ENCODE data around the gene PTPRE.

PTPRE gene

GRCh38 chr10:127918572-127918971 is 11.7 kb downstream of the PTPRE start:
- Histone ChIP-seq H3K36me3 (ENCODE audit: insufficient read depth, low read length) (no peaks in the 10 kb centered on the region), H3K27me3 (ENCODE audit: insufficient read depth, low read length) (no peaks in the 10 kb centered on the region), H3K4me1 (ENCODE audit: insufficient read depth, low read length) (no peaks in the 10 kb centered on the region), H3K4me3 (ENCODE audit: low read length) (no peak overlapping the region), H2AFZ (ENCODE audit: low read depth, low read length) (no peak overlapping the region), H3K9me3 (ENCODE audit: low read length) (no peaks in the 10 kb centered on the region)

- Histone ChIP-seq H2AFZ (ENCODE audit: low read depth, low read length) (no peak overlapping the region), H3K9me3 (ENCODE audit: low read length) (no peaks in the 10 kb centered on the region), H3K27me3 (ENCODE audit: insufficient read depth, low read length) (no peaks in the 10 kb centered on the region), H3K36me3 (ENCODE audit: insufficient read depth, low read length) (no peaks in the 10 kb centered on the region), H3K4me3 (ENCODE audit: low read length) (no peak overlapping the region), H3K4me1 (ENCODE audit: insufficient read depth, low read length) (no peaks in the 10 kb centered on the region)
Observed at GRCh38 chr10:127919418-127920271, 12.7 kb downstream of the PTPRE start.

- no peak overlapping the region for H2AFZ ChIP-seq (ENCODE audit: low read depth, low read length)
- no peaks in the 10 kb centered on the region for H3K4me1 ChIP-seq (ENCODE audit: insufficient read depth, low read length)
- no peaks in the 10 kb centered on the region for H3K36me3 ChIP-seq (ENCODE audit: insufficient read depth, low read length)
- no peaks in the 10 kb centered on the region for H3K9me3 ChIP-seq (ENCODE audit: low read length)
- no peaks in the 10 kb centered on the region for H3K27me3 ChIP-seq (ENCODE audit: insufficient read depth, low read length)
- no peak overlapping the region for H3K4me3 ChIP-seq (ENCODE audit: low read length)
Observed at GRCh38 chr10:127920306-127921074, 13.6 kb downstream of the PTPRE start.

GRCh38 chr10:127921075-127921752 is 14.3 kb downstream of the PTPRE start:
- no peaks in the 10 kb centered on the region for H3K4me1 ChIP-seq (ENCODE audit: insufficient read depth, low read length)
- H3K9me3 ChIP-seq (ENCODE audit: low read length) = no peaks in the 10 kb centered on the region
- no peak overlapping the region for H2AFZ ChIP-seq (ENCODE audit: low read depth, low read length)
- no peaks in the 10 kb centered on the region for H3K36me3 ChIP-seq (ENCODE audit: insufficient read depth, low read length)
- H3K4me3 ChIP-seq (ENCODE audit: low read length) = no peak overlapping the region
- no peaks in the 10 kb centered on the region for H3K27me3 ChIP-seq (ENCODE audit: insufficient read depth, low read length)

GRCh38 chr10:127921753-127922145 is 14.8 kb downstream of the PTPRE start:
- no peak overlapping the region for H3K4me3 ChIP-seq (ENCODE audit: low read length)
- H3K27me3 ChIP-seq (ENCODE audit: insufficient read depth, low read length) = no peaks in the 10 kb centered on the region
- no peaks in the 10 kb centered on the region for H3K9me3 ChIP-seq (ENCODE audit: low read length)
- H3K4me1 ChIP-seq (ENCODE audit: insufficient read depth, low read length) = no peaks in the 10 kb centered on the region
- H2AFZ ChIP-seq (ENCODE audit: low read depth, low read length) = no peak overlapping the region
- H3K36me3 ChIP-seq (ENCODE audit: insufficient read depth, low read length) = no peaks in the 10 kb centered on the region

GRCh38 chr10:127922206-127922605 is 15.3 kb downstream of the PTPRE start:
- no peak overlapping the region for H2AFZ ChIP-seq (ENCODE audit: low read depth, low read length)
- H3K4me1 ChIP-seq (ENCODE audit: insufficient read depth, low read length) = no peaks in the 10 kb centered on the region
- H3K4me3 ChIP-seq (ENCODE audit: low read length) = no peak overlapping the region
- H3K27me3 ChIP-seq (ENCODE audit: insufficient read depth, low read length) = no peaks in the 10 kb centered on the region
- H3K9me3 ChIP-seq (ENCODE audit: low read length) = no peaks in the 10 kb centered on the region
- H3K36me3 ChIP-seq (ENCODE audit: insufficient read depth, low read length) = no peaks in the 10 kb centered on the region

- Histone ChIP-seq H3K27me3 (ENCODE audit: insufficient read depth, low read length) (no peaks in the 10 kb centered on the region), H3K4me3 (ENCODE audit: low read length) (no peak overlapping the region), H3K36me3 (ENCODE audit: insufficient read depth, low read length) (no peaks in the 10 kb centered on the region), H3K9me3 (ENCODE audit: low read length) (no peaks in the 10 kb centered on the region), H3K4me1 (ENCODE audit: insufficient read depth, low read length) (no peaks in the 10 kb centered on the region), H2AFZ (ENCODE audit: low read depth, low read length) (no peak overlapping the region)
Observed at GRCh38 chr10:127922675-127923366, 15.9 kb downstream of the PTPRE start.

GRCh38 chr10:127923646-127924045 is 16.7 kb downstream of the PTPRE start:
- Histone ChIP-seq H3K4me1 (ENCODE audit: insufficient read depth, low read length) (no peaks in the 10 kb centered on the region), H2AFZ (ENCODE audit: low read depth, low read length) (no peak overlapping the region), H3K36me3 (ENCODE audit: insufficient read depth, low read length) (no peaks in the 10 kb centered on the region), H3K9me3 (ENCODE audit: low read length) (no peaks in the 10 kb centered on the region), H3K4me3 (ENCODE audit: low read length) (no peak overlapping the region), H3K27me3 (ENCODE audit: insufficient read depth, low read length) (no peaks in the 10 kb centered on the region)

GRCh38 chr10:127925471-127926207 is 18.7 kb downstream of the PTPRE start:
- Histone ChIP-seq H3K4me3 (ENCODE audit: low read length) (no peak overlapping the region), H3K9me3 (ENCODE audit: low read length) (no peaks in the 10 kb centered on the region), H3K4me1 (ENCODE audit: insufficient read depth, low read length) (no peaks in the 10 kb centered on the region), H3K27me3 (ENCODE audit: insufficient read depth, low read length) (no peaks in the 10 kb centered on the region), H3K36me3 (ENCODE audit: insufficient read depth, low read length) (no peaks in the 10 kb centered on the region), H2AFZ (ENCODE audit: low read depth, low read length) (no peak overlapping the region)

GRCh38 chr10:127926455-127926854 is 19.6 kb downstream of the PTPRE start:
- Histone ChIP-seq H3K27me3 (ENCODE audit: insufficient read depth, low read length) (no peaks in the 10 kb centered on the region), H3K9me3 (ENCODE audit: low read length) (no peaks in the 10 kb centered on the region), H2AFZ (ENCODE audit: low read depth, low read length) (no peak overlapping the region), H3K4me1 (ENCODE audit: insufficient read depth, low read length) (no peaks in the 10 kb centered on the region), H3K4me3 (ENCODE audit: low read length) (no peak overlapping the region), H3K36me3 (ENCODE audit: insufficient read depth, low read length) (no peaks in the 10 kb centered on the region)

GRCh38 chr10:127928021-127928806 is 21.3 kb downstream of the PTPRE start:
- no peak overlapping the region for H3K4me3 ChIP-seq (ENCODE audit: low read length)
- no peaks in the 10 kb centered on the region for H3K9me3 ChIP-seq (ENCODE audit: low read length)
- H2AFZ ChIP-seq (ENCODE audit: low read depth, low read length) = no peak overlapping the region
- no peaks in the 10 kb centered on the region for H3K36me3 ChIP-seq (ENCODE audit: insufficient read depth, low read length)
- no peaks in the 10 kb centered on the region for H3K27me3 ChIP-seq (ENCODE audit: insufficient read depth, low read length)
- H3K4me1 ChIP-seq (ENCODE audit: insufficient read depth, low read length) = no peaks in the 10 kb centered on the region

All from neuron (in vitro differentiated cells).